NCI-H2196 treated with DMSO at 0.1 percent for 48 hours (cell line): ENCODE measurements around the gene ASCL5.

Source experiments
- DNase-seq: peaks from one replicate; lab custom pipeline; 2025; ENCODE audit not compliant: unreplicated experiment; lab: John Stamatoyannopoulos, UW

The ASCL5 gene

DNA sequence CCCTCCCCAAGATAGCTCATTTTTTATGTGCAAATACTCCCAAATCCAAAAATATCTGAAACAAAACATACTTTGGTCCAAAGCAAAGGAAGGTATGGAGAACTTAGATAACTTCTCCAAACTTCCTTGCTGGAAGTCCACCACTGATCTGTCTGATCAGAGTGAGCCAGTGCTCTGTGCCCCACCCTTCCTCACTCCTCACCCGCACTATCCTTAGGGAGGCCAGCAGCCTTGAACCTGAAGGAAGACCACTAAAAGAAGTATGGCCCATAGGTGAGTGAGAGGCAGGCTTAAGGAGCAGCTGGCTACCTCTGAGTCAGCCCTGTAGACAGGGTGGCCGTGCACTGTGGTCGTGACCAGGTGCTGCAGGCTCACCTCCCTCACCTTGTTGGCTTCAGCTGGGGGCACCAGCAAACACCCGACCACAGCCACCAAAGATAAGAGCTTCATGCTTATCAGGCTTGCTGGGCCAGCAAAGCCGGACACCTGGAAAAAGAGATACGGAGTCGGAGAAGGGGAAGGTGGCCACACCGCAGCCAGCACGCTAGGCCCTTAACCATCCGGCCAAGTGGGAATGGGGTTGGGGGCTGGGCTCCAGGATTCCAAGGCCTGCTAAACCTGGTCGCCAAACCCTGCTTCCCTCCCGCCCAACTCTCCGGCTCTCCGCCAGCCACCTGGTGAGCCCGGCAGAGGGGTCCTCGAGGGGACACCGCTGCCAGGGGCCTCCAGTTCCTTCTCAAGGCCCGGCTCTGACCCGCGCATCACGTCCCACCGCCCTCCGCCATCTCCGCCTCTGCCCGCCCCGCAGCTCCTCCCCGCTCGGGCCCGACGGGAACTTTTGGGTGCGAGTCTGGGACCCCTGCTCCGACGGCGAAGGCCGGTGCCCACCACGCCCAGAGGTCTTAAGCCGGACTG lies 26.7 kb upstream of the ASCL5 start:
- DNase-seq, result peak; percentile 66

DNA sequence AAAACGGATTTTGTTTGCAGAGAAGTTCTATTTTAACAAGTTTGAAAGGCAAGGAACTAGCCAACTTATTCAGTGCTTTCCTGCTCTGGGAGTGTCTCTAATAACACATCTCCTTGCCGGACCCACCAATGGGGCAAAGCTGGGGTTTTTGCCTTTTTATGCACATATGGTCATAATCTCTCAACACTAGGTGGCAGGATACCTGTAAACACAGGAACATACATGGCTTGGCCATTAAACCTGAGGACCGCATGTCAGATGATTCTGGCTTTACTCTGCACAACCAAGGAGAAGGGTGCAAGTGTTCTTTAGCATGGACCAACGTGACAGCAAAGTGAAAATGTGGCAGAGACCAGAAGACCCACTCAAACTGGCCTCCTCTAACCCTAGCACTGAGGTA lies 22.4 kb upstream of the ASCL5 start:
- peak; percentile 30 for DNase-seq

DNA sequence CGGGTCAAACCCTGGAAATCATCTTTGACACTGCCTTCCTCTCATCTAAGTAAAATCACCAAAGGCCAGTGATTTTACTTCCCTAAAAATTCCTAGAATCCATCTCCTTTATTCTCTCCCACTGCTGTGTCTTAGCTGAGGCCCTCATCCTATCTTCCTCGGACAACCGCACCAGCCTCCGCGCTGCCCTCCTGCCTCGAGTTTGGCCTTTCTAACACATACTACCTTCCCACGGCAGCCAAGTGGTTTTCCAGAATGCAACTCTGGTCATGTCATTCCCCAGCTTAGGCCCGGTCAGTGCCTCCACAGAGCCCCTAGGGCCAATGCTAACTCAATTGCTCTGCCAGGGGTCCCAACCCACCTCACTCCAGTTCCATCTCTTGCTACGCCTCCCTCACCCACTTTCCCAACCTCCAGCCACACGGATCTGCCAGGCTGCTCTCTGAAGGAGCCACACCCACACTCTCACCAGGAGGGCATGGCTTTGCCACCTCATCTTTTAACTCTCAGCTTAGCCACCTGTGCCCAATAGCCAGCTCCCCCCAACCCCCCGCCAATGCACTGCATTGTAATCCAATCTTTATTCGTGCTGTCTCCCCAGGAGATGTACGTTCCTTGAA lies 20.5 kb upstream of the ASCL5 start:
- no peak for DNase-seq

DNA sequence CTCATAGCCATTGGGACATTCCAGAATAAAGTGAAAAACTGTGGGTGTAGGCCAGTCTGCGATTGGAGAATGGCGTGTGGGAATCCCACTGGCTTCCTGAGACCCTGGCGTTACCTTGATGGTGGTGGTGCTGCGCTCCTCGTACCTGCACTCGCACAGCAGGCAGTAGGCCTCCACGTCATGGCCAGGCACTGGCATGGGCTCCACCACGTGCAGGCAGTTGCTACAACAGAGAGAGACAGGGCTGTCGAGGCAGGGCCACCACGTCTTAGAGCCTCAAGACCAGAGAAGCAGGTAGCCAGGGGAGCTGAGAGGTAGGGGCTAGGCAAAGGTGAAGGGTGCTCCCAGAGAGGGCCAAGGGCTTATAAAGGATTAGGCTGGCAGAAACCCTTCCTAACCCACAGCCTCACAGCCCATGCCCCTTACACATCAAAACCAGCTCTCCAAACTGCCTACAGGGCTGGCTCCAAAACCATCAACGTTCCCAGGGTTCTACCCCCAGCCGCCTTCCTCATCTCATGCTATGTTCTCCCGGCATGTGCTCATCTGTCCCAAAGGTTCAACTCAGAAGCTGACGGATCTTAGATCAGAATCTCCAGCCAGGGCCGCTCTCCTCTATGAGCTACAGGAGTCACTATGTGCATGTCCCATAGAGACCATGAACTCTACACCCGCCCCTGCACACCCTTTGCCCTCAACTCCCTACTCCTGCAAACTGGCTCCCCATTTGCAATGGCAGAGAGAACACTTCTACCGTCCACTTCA lies 19.8 kb upstream of the ASCL5 start:
- no peak for DNase-seq

DNA sequence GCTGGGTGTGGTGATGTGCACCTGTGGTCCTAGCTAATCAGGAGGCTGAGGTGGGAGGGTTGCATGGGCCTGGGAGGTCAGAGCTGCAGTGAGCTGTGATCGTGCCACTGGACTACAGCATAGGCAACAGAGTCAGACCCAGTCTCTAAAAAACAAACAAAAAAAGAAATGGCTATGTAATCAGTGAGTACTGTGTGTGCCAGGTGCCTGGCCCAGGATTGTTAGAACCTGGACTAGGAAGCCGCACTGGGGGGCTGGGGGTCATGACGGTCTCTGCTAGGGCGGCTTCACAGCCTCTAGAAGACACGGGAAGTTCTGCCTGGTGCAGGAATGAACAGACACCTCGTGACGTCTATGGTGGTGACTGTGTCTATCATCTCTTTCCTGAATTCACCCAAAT lies 18.8 kb upstream of the ASCL5 start:
- no peak for DNase-seq

DNA sequence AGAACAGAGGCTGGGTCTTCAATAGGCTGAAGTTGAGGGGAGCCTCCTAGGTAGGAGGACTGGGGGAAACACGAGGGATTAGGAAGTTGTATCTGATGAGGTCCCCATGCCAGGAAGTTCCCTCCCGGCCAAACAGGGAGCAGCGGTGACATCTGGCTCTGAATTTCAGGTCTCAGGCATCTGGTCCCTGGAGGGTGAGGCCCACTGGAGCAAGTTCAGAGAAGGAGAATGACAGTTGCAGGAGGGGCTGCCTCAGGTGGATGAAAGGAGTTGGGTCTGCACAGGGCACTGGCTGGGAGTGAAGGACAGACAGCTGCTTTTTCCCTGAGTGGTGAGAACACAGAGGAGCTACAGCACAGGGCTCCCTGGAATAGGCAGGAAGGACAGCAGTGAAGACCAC lies 18.1 kb upstream of the ASCL5 start:
- no peak for DNase-seq

DNA sequence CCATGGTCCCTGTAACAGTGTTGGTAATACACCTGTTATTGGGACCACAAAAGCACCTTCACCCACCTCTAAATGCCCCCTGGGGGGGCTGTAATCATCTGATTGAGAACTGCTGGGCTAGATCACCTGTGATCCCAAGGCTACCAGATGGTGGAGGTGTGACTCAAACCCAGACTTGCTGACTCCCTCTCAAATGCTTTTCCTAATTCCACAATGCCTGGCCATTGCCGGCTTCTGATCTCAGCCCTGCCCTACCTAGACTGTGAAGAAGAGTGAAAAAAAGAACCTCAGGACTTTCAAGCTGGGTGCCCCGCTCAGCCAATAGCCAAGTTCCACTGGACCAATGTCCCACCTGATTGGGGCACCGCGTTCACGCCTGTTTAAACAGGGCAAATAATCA lies 17.7 kb upstream of the ASCL5 start:
- no peak for DNase-seq

DNA sequence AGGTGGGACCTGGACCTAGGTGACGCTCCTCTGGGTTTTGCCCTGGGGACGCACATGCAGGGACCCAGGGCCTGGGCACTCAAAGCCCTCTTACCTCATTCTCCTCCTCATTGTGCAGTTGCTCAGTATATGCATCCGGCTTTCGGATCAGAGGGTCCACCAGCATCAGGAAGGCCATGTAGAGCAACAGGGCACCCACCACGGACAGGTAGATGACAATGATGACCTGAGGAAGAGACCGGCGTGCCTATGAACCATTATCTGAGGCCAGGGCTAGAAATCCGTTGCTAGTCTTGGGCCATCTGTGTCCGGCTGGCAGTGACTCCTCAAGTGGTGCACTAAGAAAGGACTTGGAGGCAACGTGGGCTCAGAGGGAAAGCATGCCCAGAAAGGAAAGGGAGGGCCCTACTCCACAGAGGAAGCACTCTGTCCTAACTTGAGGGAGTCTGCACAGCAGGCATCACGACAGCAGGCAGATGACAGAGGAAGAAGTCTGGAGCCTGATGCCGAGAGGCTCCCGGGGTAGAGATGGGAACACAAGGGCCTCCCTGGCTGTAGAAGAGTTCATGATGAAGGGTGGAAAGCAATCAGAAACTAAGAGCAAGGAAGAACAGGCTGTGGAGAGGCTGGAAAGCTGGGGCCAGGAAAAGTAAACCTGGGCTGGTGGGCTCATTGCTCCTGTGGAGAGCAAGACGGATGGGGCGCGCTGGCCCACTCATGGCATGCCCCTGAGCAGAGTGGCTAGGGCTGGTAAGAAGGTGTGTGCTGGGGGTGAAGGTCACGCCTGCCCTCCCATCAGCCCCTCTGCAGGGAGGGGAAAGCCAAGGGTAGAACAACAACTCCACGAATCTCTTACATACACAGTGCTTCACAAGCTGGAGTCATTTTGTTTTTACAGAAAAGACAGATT lies 17.0 kb upstream of the ASCL5 start:
- DNase-seq, result no peak

DNA sequence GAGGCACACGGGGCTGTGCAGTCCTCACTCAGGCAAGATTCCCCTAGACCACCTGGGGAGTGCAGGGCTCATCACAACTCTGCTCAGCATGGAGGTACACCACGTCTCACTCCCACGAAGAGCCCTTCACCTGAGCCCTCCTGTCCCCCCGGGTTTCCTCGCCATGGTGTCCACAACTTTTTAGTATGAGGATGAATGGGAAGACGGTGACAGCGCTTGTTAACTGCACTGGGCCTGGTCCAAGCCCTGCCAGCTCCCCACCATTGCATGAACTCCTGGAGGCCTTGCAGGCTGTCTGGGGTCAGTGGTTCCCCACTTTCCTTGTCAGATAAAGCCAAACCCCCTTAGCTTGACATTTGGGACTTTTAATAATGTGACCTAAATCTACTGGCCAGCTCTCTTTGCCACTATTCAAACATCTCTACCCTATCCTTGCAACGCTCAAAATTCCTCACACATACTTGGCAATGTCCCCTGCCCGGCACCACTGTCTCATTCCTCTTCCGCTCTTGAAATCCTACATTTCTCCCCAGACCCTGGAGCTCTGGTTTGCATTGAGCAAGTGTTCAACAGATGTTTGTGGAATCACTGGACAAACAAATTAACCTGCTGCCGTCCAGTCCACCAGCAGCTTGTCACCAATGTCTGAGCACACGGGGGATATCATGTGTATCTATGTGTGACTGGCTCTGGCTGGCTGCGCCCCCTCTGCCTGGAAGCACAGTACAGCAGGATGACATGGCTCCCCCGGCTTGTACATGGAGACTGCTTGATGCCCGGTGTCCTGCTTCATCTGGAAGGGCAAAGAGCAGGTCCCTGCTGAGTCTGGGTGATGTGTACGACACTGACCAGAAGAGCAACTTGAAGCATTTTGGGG lies 16.1 kb upstream of the ASCL5 start:
- no peak for DNase-seq

DNA sequence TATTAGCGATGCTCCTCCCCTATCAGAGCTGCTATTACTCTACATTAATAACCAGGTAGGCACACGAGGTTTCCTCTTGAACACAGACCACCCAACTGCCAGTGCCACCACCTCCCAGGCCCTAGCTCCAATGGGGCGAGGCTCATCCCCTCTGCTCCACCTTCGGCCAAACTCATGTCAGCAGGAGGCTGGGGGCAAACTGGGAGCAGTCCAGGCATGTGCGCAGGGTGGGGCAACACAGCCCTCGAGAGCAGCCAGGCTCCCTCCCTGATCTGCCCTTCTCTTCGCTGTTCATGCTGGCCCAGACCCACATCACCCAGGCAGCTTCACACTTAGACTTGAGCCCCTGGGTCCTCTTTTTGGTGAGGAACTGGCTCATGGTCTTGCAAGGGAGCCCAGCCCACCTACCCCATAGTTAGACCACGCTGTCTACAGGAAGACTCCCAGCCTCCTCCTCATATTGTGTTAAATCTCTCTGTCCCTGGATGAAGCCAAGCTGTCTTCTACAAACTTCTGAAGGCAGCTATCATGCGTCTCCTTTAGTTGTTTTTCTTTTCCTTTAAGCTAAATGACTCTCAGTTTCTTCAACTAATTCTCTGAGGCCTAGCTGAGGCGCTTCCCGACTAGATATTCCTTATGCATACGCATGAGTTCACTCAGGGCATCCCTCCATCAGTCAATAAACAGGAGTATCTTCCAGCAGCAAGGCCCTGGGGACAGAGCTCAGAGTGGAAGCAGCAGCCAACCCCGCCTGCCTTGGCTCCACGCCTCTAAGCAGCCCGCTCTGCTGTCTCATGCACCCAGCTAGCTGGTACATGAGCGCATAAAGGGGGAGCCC lies 15.2 kb upstream of the ASCL5 start:
- DNase-seq, result no peak

DNA sequence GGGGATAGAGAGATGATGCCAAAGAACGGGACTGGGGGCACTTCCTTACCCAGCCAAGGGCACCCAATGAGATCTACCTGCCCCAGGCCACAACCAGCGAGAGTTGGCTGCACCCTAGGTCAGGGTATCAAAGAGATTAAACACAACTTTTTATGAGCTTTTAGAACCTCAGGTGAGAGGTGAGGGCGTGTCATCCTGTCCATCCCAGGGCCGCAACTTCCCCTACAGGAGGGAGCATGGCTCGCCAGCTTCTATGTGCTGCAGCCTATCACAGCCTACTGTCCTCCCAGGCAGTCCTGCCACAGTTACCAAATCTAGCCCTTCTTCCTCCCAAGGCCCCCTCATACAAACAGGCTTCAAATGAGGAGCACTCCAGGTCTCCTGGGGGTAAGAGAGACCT lies 14.4 kb upstream of the ASCL5 start:
- DNase-seq, result no peak

DNA sequence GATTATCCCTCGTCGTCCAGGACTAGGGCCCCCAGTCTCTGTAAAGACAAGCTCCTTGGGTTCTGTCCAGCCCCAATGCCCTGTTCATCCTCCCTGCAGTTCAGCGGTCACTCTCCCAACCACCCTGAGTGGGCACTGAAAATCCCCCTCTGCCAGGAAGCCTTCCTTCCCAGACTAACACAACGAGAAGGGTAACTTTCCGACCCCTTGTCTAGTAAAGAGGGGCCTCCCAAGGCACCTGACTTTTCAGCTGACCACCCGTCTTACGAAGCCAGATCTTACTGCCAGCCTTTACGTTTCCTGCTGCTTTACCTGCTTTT lies 13.9 kb upstream of the ASCL5 start:
- DNase-seq, result no peak

DNA sequence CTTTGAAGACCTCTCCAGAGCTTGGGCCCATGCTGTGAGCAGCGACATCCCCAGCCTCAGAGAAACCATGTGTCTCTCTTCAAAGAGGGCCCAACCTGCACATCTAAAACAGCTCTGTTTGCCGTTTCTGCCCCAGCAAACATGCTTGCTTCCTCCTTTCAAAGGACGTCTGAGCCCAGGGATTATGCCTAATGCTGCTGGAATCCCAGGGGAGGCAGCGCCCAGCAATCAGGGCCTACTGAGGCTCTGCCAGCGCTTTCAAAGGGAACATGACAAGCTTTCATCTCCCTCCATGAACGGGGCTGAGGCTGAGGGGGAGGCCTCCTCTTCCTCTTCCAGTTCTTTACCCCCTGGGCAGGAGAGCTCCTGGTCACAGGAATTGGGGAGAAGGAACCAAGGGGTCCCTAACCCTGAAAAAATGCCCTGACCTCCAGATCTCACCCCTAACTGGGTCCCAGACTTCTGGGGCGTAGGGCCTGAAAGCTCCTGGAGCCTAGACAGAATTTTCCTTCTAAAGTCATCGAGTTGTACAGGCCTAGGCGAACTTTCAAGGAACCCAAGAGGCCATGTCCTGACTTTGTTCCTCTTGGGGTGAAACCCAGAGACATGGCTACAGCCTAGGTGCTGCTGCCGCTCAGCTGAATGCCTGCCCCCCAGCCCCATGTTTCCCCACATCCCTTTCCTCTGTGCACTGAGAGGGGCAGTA lies 13.4 kb upstream of the ASCL5 start:
- DNase-seq, result no peak

DNA sequence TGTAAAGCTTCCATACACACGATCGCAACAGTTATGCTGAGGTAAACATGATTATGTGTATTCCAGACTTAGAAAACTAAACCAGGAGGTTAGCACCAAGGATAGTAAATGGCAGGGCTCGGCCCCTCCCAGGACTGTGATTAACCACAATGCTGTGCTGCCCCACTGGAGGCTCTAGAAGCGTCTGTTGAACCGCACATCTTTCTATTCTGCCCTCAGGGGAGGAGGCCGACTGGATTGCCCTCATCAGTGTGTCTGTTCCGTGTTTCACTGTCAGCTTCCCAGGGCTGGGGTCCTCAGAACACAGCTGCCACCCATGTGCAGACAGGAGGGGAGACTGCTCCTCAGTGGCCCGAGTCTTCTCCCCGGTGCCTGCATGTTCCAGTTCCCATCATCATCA lies 12.8 kb upstream of the ASCL5 start:
- DNase-seq, result no peak

DNA sequence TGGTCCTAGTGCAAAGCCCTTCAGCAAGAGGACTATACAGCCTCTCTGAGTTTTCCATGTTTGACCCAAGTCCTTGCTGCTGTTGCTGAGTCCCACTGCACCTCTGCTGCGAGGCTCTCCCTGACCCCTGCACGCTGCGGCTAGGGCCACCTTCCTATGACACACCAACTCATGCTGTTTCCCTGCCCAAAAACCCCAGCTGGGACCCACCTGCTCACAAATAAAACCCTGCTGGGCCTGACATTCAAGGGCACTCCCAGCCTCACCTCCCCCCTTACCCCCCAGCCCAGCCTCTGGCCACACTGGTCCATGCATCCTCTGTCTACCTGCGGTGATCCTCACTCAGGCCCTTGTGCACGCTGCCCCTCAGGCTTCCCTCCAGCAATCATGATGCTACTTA lies 12.3 kb upstream of the ASCL5 start:
- DNase-seq, result no peak

DNA sequence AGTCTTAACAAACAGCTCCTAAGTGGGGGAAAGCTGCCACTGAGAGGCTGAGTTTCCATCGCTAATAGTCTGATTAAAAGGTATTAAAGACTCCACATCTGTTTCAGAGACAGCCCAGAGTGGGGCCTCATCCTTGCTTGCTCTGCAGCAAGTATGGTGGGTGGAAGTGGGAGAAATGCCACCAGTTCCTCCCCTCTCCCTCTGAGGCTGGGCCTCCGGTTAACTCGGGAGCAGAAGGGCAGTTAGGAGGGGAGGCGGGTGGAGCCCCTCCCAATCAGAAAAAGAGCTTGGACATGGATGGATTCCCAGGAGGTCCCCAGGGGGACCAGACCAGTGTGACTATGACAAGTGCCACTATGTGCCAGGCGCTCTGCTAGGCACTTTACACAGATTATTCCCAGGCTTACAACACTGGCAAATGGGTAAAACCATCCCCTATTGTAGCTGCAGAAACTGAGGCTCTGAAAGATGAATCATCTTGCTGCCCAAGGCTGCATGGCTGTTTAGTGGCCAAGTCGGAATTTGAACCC lies 11.4 kb upstream of the ASCL5 start:
- no peak for DNase-seq

DNA sequence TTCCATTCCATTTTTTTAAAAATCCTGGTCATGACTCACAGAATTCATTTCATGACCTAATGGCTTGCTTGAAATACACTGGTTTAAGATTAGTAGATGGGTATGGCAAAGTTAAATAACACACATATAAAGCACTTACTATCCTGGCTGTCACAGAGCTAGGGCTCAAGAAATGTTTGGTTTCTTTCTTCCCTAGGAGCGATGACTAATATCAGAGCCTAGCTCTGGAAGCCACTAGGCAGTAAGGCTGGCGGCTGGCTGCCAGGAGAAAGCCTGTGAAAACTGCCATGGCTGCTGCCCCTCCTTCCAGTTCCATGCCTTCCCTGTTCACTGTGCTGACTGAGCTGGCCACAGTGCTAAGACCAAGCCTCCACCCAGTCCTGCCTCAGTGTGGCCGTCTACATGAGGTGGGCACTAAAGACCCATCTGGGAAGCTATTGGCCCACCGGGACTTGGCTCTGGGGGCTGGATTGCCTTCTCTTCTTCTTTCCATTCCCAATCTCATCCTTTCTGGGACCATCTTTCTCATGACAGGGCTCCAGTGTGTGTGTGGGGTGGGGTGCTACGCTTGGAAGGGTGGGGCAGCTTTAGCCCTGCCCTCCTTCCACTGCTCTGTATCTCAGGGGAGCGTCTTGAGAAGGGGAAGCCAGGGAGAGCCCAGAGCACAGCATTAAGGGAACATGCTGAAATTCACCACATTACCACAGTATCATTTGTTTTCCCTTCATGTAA lies 10.8 kb upstream of the ASCL5 start:
- no peak for DNase-seq

DNA sequence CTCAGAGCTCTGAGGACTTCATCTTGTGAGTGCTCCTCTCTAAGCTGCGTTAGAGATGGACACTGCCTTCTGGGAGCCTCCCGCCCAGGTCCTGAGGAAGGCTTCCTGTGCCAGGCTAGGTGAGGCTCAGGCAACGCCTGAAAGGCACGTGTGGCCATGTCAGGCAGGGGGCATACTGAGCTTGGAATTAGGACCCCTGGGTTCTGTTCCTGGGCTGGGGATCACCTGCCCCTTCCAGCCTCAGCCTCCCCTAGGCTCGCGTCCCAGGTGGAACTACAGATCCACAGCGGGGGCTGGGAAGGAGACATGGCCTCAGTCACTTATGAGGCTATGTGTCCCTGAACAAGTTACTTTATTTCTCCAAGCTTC lies 10.0 kb upstream of the ASCL5 start:
- no peak for DNase-seq
